ENCODE measurements around the gene CBFA2T3. TPM values are rescaled to one million over a fixed set of nuclear protein-coding genes. Genes with fewer than 3 reads are reported as not detected.

Gene CBFA2T3
- total RNA-seq, 4 donors from 2014 or later: 1.4 to 5.8 (median 1.5) TPM

DNA sequence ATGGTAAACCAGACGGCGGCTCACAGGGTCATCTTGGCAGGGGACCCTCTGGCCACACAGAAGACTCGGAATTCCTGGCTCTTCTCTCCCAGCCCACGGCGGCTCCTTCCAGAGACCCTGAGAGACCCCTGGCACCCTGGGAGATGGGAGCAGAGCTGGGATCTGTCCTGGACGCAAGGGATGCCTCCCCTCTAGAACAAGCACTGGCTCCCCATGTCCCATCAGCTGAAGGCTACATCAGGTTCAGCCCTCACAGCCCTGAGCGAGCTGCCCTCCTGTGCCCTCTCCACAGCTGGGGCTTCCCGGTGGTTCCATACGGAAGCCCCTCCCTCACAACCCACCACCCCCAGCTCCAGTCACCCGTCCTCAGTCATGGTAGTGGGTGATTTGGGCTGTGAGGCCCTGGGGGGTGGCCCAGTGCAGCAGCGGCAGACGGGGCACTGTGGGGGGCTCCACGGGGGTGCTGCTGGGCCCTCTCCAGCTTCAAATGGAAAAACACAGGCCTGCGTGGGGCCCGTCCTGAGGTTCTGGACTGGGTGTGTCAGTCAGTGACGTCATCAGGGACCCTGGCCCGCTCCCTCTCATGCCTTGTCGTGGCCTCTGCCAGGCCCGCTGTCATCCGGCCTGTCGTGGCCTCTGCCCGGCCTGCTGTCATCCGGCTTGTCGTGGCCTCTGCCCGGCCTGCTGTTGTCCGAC lies 13.0 kb upstream of the CBFA2T3 start:
- TF ChIP-seq CTCF (IDR thresholded peaks at IDR 0.05): no peak
- TF ChIP-seq EP300 (IDR thresholded peaks at IDR 0.05): no peak
- no peak for TF ChIP-seq POLR2A (IDR thresholded peaks at IDR 0.05)
- no peak for TF ChIP-seq POLR2AphosphoS5 (IDR thresholded peaks at IDR 0.05)
- no peak overlapping the region for H3K4me3 ChIP-seq
- H3K27ac ChIP-seq: no peak overlapping the region
- H3K9me3 ChIP-seq: no peaks in the 10 kb centered on the region
- H3K4me1 ChIP-seq: peaks cover 0 to 8% (median 0%) of the 10 kb centered on the region in 3 donors
- WGBS, 2 donors (ENCODE audit: low coverage in 1 of 2): 95% methylated on average over 7 of the region's 26 CpGs; no CpG with 5 or more reads in 1 of the 2 donors
- ATAC-seq: no peak
- H3K36me3 ChIP-seq: no peaks in the 10 kb centered on the region
- peaks cover 87% of the 10 kb centered on the region for H3K27me3 ChIP-seq

GRCh38 chr16:88988980-88989811 lies 12.2 kb upstream of the CBFA2T3 start:
- Histone ChIP-seq H3K4me3 (no peak overlapping the region), H3K27ac (no peak overlapping the region), H3K4me1 (peaks cover 0 to 8% (median 0%) of the 10 kb centered on the region in 3 donors), H3K27me3 (peaks cover 85% of the 10 kb centered on the region), H3K36me3 (no peaks in the 10 kb centered on the region), H3K9me3 (no peaks in the 10 kb centered on the region)
- ATAC-seq: no peak
- no CpG with 5 or more reads among the region's 44 CpGs for WGBS, 2 donors (ENCODE audit: low coverage in 1 of 2)
- TF ChIP-seq EP300 (IDR thresholded peaks at IDR 0.05): no peak
- no peak for TF ChIP-seq POLR2AphosphoS5 (IDR thresholded peaks at IDR 0.05)
- TF ChIP-seq CTCF (IDR thresholded peaks at IDR 0.05): no peak
- TF ChIP-seq POLR2A (IDR thresholded peaks at IDR 0.05): no peak

DNA sequence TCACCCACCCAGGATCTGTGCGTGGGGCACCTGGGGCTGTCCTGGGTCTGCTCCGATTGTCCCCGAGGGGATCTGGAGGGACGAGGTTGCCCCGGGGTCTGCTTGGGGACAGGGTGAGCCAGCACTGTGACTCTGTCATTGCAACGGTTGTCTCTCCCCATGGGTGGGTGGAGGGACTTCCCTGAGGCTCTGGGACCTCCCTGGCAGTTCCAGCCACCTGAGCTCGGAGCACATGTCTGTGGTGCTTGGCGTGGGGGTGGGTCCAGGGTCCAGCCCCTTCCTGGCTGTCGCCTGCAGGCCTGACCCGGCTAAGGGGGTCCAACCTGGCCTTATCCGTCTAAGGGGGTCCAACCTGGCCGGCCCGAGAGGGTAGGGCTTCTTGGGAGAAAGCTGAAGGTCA lies 8.5 kb upstream of the CBFA2T3 start:
- WGBS, 2 donors (ENCODE audit: low coverage in 1 of 2): 80% methylated on average over 3 of the region's 13 CpGs; no CpG with 5 or more reads in 1 of the 2 donors
- Histone ChIP-seq H3K36me3 (no peaks in the 10 kb centered on the region), H3K4me1 (no peaks in the 10 kb centered on the region), H3K4me3 (no peak overlapping the region), H3K27me3 (peaks cover 81% of the 10 kb centered on the region), H3K9me3 (no peaks in the 10 kb centered on the region), H3K27ac (no peak overlapping the region)
- TF ChIP-seq CTCF (IDR thresholded peaks at IDR 0.05) (no peak), EP300 (IDR thresholded peaks at IDR 0.05) (no peak), POLR2A (IDR thresholded peaks at IDR 0.05) (no peak), POLR2AphosphoS5 (IDR thresholded peaks at IDR 0.05) (no peak)
- ATAC-seq: no peak

DNA sequence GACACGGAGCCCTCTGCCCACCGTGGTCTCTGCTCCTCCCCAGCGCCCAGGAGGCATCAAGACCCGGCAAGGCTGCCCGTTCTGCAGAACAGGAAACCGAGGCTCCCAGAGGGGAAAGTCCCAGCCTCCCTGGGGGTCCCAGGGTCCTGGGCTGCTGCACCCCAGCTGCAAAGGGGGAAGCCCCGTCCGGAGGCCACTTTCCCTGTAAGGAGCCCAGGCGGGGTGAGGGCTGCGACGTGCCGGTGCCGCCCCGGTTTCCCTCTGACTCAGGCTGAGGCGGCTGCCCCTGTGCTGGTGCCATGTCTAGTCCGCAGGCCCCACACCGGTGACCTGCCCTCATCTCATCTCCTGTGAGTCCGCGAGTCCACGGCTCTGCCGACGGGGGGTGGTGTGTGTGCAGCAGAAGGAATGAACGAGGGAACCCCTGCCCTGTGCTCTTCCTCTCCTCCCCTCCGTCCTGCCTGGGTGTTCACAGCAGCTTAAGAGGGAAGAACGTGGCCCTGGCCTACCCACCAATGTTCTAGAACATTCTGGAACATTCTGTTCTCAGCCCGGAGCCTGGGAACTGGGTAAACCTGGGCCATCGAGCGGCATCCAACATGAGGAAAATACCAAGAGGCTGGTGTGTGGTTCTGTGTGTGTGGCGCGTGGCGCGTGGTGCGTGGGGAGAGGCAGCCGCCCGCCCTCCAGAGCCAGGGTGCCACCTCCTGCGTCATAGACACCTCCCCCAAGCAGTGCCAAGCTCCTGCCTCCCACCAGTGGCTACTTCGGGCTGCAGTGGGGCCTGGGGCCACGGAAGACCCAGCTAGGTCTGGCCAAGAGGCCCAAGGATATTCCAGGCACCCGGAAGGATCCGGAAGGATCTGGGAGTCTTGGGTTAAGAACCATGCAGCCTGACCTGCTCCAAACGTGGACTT lies 7.0 kb upstream of the CBFA2T3 start:
- no peaks in the 10 kb centered on the region for H3K9me3 ChIP-seq
- TF ChIP-seq POLR2A (IDR thresholded peaks at IDR 0.05) (no peak), EP300 (IDR thresholded peaks at IDR 0.05) (no peak), POLR2AphosphoS5 (IDR thresholded peaks at IDR 0.05) (no peak), CTCF (IDR thresholded peaks at IDR 0.05) (no peak)
- no peaks in the 10 kb centered on the region for H3K36me3 ChIP-seq
- H3K4me3 ChIP-seq: no peak overlapping the region
- H3K27me3 ChIP-seq: peaks cover 73% of the 10 kb centered on the region
- H3K27ac ChIP-seq: no peak overlapping the region
- ATAC-seq: no peak
- no peaks in the 10 kb centered on the region for H3K4me1 ChIP-seq
- 81% methylated on average over 5 of the region's 41 CpGs; no CpG with 5 or more reads in 1 of the 2 donors for WGBS, 2 donors (ENCODE audit: low coverage in 1 of 2)

Measured in gastroesophageal sphincter (tissue), 4 donors.